GM19395 (cell line): ENCODE data around the gene FZR1.

ENCODE experiments used
- ATAC-seq: cut with Tn5 transposase; IDR thresholded peaks from one replicate; pipeline ENCODE4 v1.9.1; 2021; ENCODE audit warnings: mild to moderate bottlenecking, moderate library complexity; ENCODE audit not compliant: unreplicated experiment

FZR1 gene

GRCh38 chr19:3513229-3514140 is 7.4 kb downstream of the FZR1 start:
- no peak for ATAC-seq

- no peak for ATAC-seq
These were observed 8.8 kb downstream of the FZR1 start for GRCh38 chr19:3514930-3515329.

GRCh38 chr19:3515891-3516422 is 9.8 kb downstream of the FZR1 start:
- no peak for ATAC-seq

- ATAC-seq: no peak
These were observed 10.6 kb downstream of the FZR1 start for GRCh38 chr19:3516675-3517207.

GRCh38 chr19:3517638-3518037 is 11.5 kb downstream of the FZR1 start:
- no peak for ATAC-seq

- ATAC-seq: no peak
These were observed 12.1 kb downstream of the FZR1 start for GRCh38 chr19:3518255-3518654.

GRCh38 chr19:3518659-3519058 is 12.5 kb downstream of the FZR1 start:
- no peak for ATAC-seq

- no peak for ATAC-seq
These were observed 13.0 kb downstream of the FZR1 start for GRCh38 chr19:3519126-3519525.

GRCh38 chr19:3520166-3521103 is 14.3 kb downstream of the FZR1 start:
- ATAC-seq: no peak

GRCh38 chr19:3521104-3521445 is 15.0 kb downstream of the FZR1 start:
- ATAC-seq: no peak

- no peak for ATAC-seq
These were observed 16.6 kb downstream of the FZR1 start for GRCh38 chr19:3522421-3523360.

GRCh38 chr19:3523361-3524077 is 17.4 kb downstream of the FZR1 start:
- ATAC-seq: no peak

- ATAC-seq: no peak
These were observed 18.1 kb downstream of the FZR1 start for GRCh38 chr19:3524078-3524842.

- no peak for ATAC-seq
These were observed 18.9 kb downstream of the FZR1 start for GRCh38 chr19:3524904-3525451.

- ATAC-seq: no peak
These were observed 20.6 kb downstream of the FZR1 start for GRCh38 chr19:3526507-3527237.

- ATAC-seq: no peak
These were observed 21.3 kb downstream of the FZR1 start for GRCh38 chr19:3527238-3527910.

- no peak for ATAC-seq
These were observed 22.0 kb downstream of the FZR1 start for GRCh38 chr19:3528080-3528479.
